CD4-positive, alpha-beta T cell treated with Interleukin-17A for 4 hours (primary cell): ENCODE results near the gene SNAP25.

Source experiments
- DNase-seq: peaks from one replicate; pipeline ENCODE4 v3.0.0-alpha.2; 2020; ENCODE audit warnings: mixed read lengths

SNAP25 gene

GRCh38 chr20:10217721-10218410 is 764 bp upstream of the SNAP25 start:
- no peak for DNase-seq

GRCh38 chr20:10219452-10219791 is 792 bp downstream of the SNAP25 start:
- DNase-seq: peak; percentile 55

GRCh38 chr20:10219993-10220750 is 1.5 kb downstream of the SNAP25 start:
- no peak for DNase-seq

GRCh38 chr20:10221021-10221420 is 2.4 kb downstream of the SNAP25 start:
- no peak for DNase-seq

GRCh38 chr20:10225439-10226060 is 6.9 kb downstream of the SNAP25 start:
- no peak for DNase-seq

GRCh38 chr20:10228330-10228729 is 9.7 kb downstream of the SNAP25 start:
- DNase-seq: no peak

GRCh38 chr20:10231290-10231689 is 12.7 kb downstream of the SNAP25 start:
- DNase-seq: no peak

GRCh38 chr20:10236540-10237533 is 18.2 kb downstream of the SNAP25 start:
- no peak for DNase-seq

- no peak for DNase-seq
Measured at GRCh38 chr20:10239954-10240353, 21.3 kb downstream of the SNAP25 start.

- DNase-seq: no peak
Measured at GRCh38 chr20:10240655-10241054, 22.0 kb downstream of the SNAP25 start.

GRCh38 chr20:10242166-10242565 is 23.5 kb downstream of the SNAP25 start:
- no peak for DNase-seq

- no peak for DNase-seq
Measured at GRCh38 chr20:10247440-10247839, 28.8 kb downstream of the SNAP25 start.

- DNase-seq: no peak
Measured at GRCh38 chr20:10249048-10249770, 30.6 kb downstream of the SNAP25 start.

GRCh38 chr20:10249822-10250221 is 31.2 kb downstream of the SNAP25 start:
- no peak for DNase-seq

- DNase-seq: no peak
Measured at GRCh38 chr20:10250902-10251301, 32.3 kb downstream of the SNAP25 start.

GRCh38 chr20:10253780-10254179 is 35.1 kb downstream of the SNAP25 start:
- no peak for DNase-seq

GRCh38 chr20:10255846-10256245 is 37.2 kb downstream of the SNAP25 start:
- no peak for DNase-seq

GRCh38 chr20:10259166-10259565 is 40.5 kb downstream of the SNAP25 start:
- DNase-seq: no peak

GRCh38 chr20:10260316-10260715 is 41.7 kb downstream of the SNAP25 start:
- DNase-seq: no peak

- DNase-seq: no peak
Measured at GRCh38 chr20:10261702-10262101, 43.1 kb downstream of the SNAP25 start.

GRCh38 chr20:10263385-10264165 is 44.9 kb downstream of the SNAP25 start:
- DNase-seq: no peak
